Subcutaneous abdominal adipose tissue (tissue), 5 donors: ENCODE results near the gene SLC25A33.

Experiments
- H3K27ac ChIP-seq: one replicate; pipeline ENCODE4 v1.7.0; 2013; ENCODE audit warnings: low read depth, mild to moderate bottlenecking, inconsistent platforms, low read length, moderate library complexity
- H3K27me3 ChIP-seq, 5 donors: one replicate each; pipeline ENCODE4 v1.7.0; 2013; ENCODE audit warnings: low read length in 5 of 5, inconsistent platforms in 1 of 5; ENCODE audit not compliant: control insufficient read depth in 5 of 5, insufficient read depth in 4 of 5
- H3K36me3 ChIP-seq, 5 donors: one replicate each; pipeline ENCODE4 v1.7.0; 2013; ENCODE audit warnings: low read length in 5 of 5; ENCODE audit not compliant: control insufficient read depth in 5 of 5, insufficient read depth in 5 of 5
- H3K4me1 ChIP-seq, 5 donors: one replicate each; pipeline ENCODE4 v1.7.0; 2013; ENCODE audit warnings: low read length in 5 of 5, mild to moderate bottlenecking in 3 of 5, moderate library complexity in 1 of 5; ENCODE audit not compliant: control insufficient read depth in 5 of 5, insufficient read depth in 5 of 5
- H3K4me3 ChIP-seq, 5 donors: one replicate each; pipeline ENCODE4 v1.7.0; 2013; ENCODE audit warnings: low read length in 5 of 5, low read depth in 1 of 5
- H3K9ac ChIP-seq, 5 donors: one replicate each; pipeline ENCODE4 v1.7.0; 2013; ENCODE audit warnings: low read length in 5 of 5, mild to moderate bottlenecking in 4 of 5, moderate library complexity in 3 of 5
- H3K9me3 ChIP-seq, 5 donors: one replicate each; pipeline ENCODE4 v1.7.0; 2013; ENCODE audit warnings: low read length in 5 of 5; ENCODE audit not compliant: control insufficient read depth in 5 of 5
- donor health status: healthy.
- donor health status: healthy.
- donor health status: healthy.
- donor health status: healthy.
- donor health status: healthy.

SLC25A33 gene

GRCh38 chr1:9592510-9593075 lies 53.3 kb downstream of the SLC25A33 start:
- no peaks in the 10 kb centered on the region for H3K27me3 ChIP-seq
- H3K36me3 ChIP-seq = peaks cover 0 to 9% (median 7%) of the 10 kb centered on the region in 5 donors
- H3K9me3 ChIP-seq = no peaks in the 10 kb centered on the region
- H3K27ac ChIP-seq = peak overlapping the region; percentile 37
- H3K4me1 ChIP-seq = peaks cover 4 to 65% (median 52%) of the 10 kb centered on the region in 5 donors
- no peak overlapping the region for H3K9ac ChIP-seq
- no peak overlapping the region for H3K4me3 ChIP-seq

DNA sequence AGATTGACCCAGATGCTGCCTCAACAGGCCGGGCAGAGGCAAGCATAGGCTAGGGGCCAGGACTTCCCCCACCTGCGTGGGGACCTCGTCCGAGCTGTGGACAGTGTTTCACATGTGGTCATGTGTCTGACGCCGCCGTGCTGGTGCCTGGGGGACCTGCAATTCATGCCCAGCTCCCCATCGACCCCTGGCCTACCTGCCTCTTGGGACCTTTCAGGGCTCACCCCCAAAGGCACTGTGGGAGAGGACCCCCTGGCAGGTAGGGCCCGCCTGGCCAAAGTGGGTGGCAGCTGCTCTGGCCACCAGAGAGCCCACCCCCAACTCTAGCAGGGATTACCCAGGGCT lies 53.9 kb downstream of the SLC25A33 start:
- H3K4me1 ChIP-seq = peaks cover 4 to 63% (median 50%) of the 10 kb centered on the region in 5 donors
- H3K4me3 ChIP-seq = peak overlapping the region in 3 of 5 donors; percentile 5 to 32 (median 22)
- no peaks in the 10 kb centered on the region for H3K27me3 ChIP-seq
- H3K9ac ChIP-seq = peak overlapping the region in 1 of 5 donors; percentile 35
- H3K36me3 ChIP-seq = peaks cover 0 to 14% (median 12%) of the 10 kb centered on the region in 5 donors
- peak overlapping the region; percentile 37 for H3K27ac ChIP-seq
- H3K9me3 ChIP-seq = no peaks in the 10 kb centered on the region

DNA sequence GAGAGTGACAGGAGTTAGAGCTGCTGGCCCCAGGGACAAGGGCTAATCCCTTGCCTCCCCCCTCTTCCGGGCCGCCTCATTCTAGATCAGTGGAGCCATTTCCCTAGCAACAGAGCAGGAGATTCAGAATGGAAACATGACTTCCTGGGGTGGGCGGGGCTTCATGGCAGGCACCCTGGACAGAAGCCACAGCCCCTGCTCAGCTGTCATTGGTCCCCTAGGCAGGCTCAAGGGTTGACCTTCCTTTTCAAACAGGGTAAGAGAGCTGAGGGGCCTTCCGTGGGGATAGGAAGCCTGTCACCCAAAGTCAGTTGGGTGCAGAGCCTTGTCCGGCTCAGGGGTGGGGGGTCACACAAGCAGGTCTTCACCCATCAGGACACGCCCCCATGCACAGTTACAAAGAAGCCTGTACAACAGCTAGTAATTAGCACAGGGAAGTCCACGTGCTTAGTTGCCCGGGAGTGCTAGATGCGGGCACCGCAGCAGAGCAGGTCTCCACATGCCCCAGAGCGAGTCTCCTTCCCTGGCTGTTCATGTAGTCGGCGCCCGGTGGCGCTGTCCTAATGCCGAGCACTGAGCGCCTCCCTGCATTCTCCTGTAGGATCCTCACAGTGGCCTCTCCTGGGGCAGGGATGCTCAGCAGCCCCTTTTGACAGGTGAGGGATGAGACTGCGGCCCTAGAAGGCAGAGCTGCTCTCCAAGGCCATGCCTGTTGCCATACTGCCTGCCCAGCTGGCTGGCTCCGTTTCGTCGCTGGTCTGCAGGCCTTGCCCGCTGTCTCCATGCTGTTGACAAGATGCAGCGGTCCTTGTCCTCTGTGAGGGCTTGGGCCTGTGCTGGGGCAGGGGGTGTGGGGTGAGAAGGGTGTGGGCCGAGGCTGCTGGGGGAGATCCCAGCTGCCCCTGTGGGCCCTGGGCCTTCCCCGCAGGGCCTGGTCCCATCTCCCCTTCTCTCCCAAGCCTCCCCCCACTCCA lies 54.5 kb downstream of the SLC25A33 start:
- peaks cover 0 to 18% (median 17%) of the 10 kb centered on the region in 5 donors for H3K36me3 ChIP-seq
- peaks cover 4 to 61% (median 47%) of the 10 kb centered on the region in 5 donors for H3K4me1 ChIP-seq
- peak overlapping the region in 4 of 5 donors; percentile 5 to 32 (median 20) for H3K4me3 ChIP-seq
- peak overlapping the region; percentile 37 for H3K27ac ChIP-seq
- no peaks in the 10 kb centered on the region for H3K27me3 ChIP-seq
- H3K9me3 ChIP-seq = no peaks in the 10 kb centered on the region
- H3K9ac ChIP-seq = peak overlapping the region in 1 of 5 donors; percentile 35

DNA sequence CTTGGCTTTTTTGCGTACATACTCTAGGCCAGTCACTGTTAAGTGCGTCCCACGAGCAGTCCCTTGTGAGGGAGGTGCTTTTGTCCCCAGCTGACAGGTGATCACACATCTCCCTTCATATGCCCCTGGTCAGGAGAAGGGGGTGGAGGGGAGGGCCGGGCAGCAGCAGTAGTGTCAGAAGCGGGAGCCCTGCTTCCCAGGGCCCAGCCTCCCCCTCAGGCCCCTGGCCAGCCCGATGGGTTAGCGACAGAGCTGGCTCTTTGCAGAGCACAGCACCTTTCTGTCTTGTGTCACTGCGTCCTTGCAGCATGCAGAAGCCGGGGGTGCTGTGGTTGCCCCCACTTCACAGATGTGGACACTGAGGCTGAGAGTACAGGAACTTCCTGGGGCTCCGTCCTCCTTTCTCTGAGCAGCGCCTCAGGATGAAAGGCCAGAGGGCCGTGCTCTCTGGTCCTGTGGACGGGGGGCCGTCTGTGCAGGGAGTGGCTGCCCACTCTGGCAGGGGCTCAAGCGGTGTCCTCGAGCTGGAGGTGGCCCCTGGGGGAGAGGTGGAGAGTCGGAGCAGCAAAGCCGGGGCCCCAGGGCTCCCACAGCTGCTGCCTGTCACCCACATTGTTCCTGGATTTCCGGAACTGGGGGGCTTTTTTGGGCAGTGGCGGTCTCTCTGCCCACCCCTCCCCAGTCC lies 55.3 kb downstream of the SLC25A33 start:
- Histone ChIP-seq H3K27ac (no peak overlapping the region), H3K9ac (no peak overlapping the region)

GRCh38 chr1:9595156-9595967 lies 56.1 kb downstream of the SLC25A33 start:
- no peak overlapping the region for H3K9ac ChIP-seq
- H3K36me3 ChIP-seq = peaks cover 0 to 29% (median 22%) of the 10 kb centered on the region in 5 donors
- H3K9me3 ChIP-seq = no peaks in the 10 kb centered on the region
- no peaks in the 10 kb centered on the region for H3K27me3 ChIP-seq
- no peak overlapping the region for H3K27ac ChIP-seq
- no peak overlapping the region for H3K4me3 ChIP-seq
- H3K4me1 ChIP-seq = peaks cover 0 to 47% (median 35%) of the 10 kb centered on the region in 5 donors

More for the DNA sequence above, 55.3 kb downstream of the SLC25A33 start:
- H3K27me3 ChIP-seq = no peaks in the 10 kb centered on the region
- H3K4me1 ChIP-seq = peaks cover 2 to 54% (median 42%) of the 10 kb centered on the region in 5 donors
- no peak overlapping the region for H3K4me3 ChIP-seq
- H3K9me3 ChIP-seq = no peaks in the 10 kb centered on the region
- H3K36me3 ChIP-seq = peaks cover 0 to 22% (median 17%) of the 10 kb centered on the region in 5 donors

DNA sequence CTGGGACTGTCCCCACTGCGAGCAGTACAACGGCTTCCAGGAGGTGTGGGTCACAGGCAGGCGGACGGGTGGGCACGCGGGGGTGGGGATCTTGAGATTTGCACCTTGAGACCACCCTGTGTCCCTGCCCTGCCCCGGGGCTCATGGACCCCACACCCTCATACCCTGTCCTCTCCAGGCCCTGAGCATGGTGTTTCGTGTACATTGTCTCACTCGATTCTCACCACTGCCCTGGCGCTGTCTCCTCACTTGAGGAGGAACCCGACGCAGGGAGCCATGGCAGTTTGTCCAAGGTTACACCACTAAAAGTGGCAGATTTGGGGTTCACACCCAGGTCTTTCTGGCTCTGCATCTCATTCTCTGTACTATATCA lies 56.7 kb downstream of the SLC25A33 start:
- Histone ChIP-seq H3K27me3 (no peaks in the 10 kb centered on the region), H3K9ac (no peak overlapping the region), H3K36me3 (peaks cover 0 to 34% (median 26%) of the 10 kb centered on the region in 5 donors), H3K27ac (no peak overlapping the region), H3K9me3 (no peaks in the 10 kb centered on the region), H3K4me3 (no peak overlapping the region), H3K4me1 (peaks cover 0 to 42% (median 31%) of the 10 kb centered on the region in 5 donors)

- H3K36me3 ChIP-seq = peaks cover 0 to 40% (median 32%) of the 10 kb centered on the region in 5 donors
- no peak overlapping the region for H3K9ac ChIP-seq
- no peaks in the 10 kb centered on the region for H3K9me3 ChIP-seq
- no peaks in the 10 kb centered on the region for H3K27me3 ChIP-seq
- H3K4me1 ChIP-seq = peaks cover 0 to 35% (median 30%) of the 10 kb centered on the region in 5 donors
- H3K4me3 ChIP-seq = no peak overlapping the region
- H3K27ac ChIP-seq = no peak overlapping the region
These were observed 57.3 kb downstream of the SLC25A33 start for GRCh38 chr1:9596415-9597123.

DNA sequence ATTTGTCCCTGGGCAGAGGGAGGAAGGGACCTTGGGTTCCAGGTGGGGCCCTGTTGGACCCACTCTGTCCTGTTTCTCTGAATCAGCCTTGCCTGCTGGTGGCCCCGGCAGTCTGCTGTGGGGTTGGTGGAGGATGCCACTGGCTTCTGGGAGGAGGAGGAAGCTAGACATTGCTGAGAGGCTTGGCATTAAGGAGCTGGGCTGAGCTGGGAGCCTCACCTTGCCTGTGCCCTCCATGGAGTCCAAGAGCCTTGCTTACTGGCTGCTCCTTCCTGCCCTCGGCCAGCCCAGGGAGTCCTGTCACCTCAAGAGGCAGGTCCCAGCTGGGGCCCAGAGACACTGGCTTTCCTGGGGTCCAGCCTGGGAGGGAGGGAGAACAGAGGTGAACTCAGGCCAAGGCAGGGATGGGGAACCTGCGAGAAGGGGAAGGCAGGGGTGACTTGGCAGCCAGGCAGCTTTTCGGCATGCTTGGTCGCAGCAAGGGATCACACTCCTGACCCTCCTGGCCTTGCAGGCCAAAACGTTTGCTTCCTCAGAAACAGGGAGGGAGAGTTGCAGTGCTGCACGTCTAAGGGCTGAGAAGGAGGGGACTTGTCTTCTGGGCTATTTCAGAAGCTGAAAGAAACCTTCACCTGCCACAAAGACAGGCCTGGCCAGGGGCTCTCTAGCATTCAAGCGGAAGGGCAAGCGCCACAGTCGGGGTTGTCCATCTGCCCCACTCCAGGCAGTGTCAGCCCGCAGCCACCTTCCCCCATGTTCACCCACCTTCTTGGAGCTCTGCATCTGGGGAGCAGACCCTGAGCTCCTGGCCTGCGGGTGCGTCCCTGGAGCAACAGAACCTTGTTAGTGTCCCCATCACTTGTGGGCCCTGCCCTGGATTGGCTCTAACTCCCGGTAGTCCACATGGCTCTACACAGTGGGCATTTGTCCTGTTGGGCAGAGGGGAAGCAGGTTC lies 58.4 kb downstream of the SLC25A33 start:
- no peaks in the 10 kb centered on the region for H3K9me3 ChIP-seq
- no peak overlapping the region for H3K27ac ChIP-seq
- no peak overlapping the region for H3K4me3 ChIP-seq
- H3K27me3 ChIP-seq = no peaks in the 10 kb centered on the region
- peaks cover 0 to 51% (median 42%) of the 10 kb centered on the region in 5 donors for H3K36me3 ChIP-seq
- peaks cover 0 to 25% (median 20%) of the 10 kb centered on the region in 5 donors for H3K4me1 ChIP-seq
- no peak overlapping the region for H3K9ac ChIP-seq
